Urothelium cell line (cell line): ENCODE results near the gene KCNC4.

ENCODE experiments used
- DNase-seq: peaks from one replicate; pipeline ENCODE4 v3.0.0; 2011; ENCODE audit warnings: low spot score, mixed read lengths
- FAIRE-seq: peaks from 2 replicates; lab custom pipeline; 2011; peaks lifted over from hg19 to GRCh38; lab: Jason Lieb, UNC

KCNC4 gene

GRCh38 chr1:110250008-110250407 is 39.9 kb downstream of the KCNC4 start:
- DNase-seq = no peak
- FAIRE-seq = no peak

GRCh38 chr1:110250749-110251148 is 40.6 kb downstream of the KCNC4 start:
- FAIRE-seq = no peak
- no peak for DNase-seq

GRCh38 chr1:110253213-110253612 is 43.1 kb downstream of the KCNC4 start:
- DNase-seq (no peak), FAIRE-seq (no peak)

- no peak for DNase-seq
- FAIRE-seq = no peak
These were observed 44.7 kb downstream of the KCNC4 start for GRCh38 chr1:110254604-110255391.

GRCh38 chr1:110255392-110255787 is 45.3 kb downstream of the KCNC4 start:
- DNase-seq = no peak
- FAIRE-seq = no peak

- DNase-seq (no peak), FAIRE-seq (no peak)
These were observed 48.6 kb downstream of the KCNC4 start for GRCh38 chr1:110258734-110259133.

GRCh38 chr1:110259770-110260169 is 49.7 kb downstream of the KCNC4 start:
- DNase-seq (no peak), FAIRE-seq (no peak)
